ENCODE data around the gene PTPRN2. TPM values are rescaled to one million over a fixed set of nuclear protein-coding genes. Genes with fewer than 3 reads are reported as not detected.
"Not testable (repeated sequence)": the region's sequence is repeated elsewhere in the genome, so short reads cannot be mapped to it uniquely, and the experiment has no call there.

PTPRN2 gene
- 1 to 10 TPM; 7.4 to 9.6 (median 8.8) TPM for polyA plus RNA-seq (ENCODE audit: insufficient read length in 4 of 4)

DNA sequence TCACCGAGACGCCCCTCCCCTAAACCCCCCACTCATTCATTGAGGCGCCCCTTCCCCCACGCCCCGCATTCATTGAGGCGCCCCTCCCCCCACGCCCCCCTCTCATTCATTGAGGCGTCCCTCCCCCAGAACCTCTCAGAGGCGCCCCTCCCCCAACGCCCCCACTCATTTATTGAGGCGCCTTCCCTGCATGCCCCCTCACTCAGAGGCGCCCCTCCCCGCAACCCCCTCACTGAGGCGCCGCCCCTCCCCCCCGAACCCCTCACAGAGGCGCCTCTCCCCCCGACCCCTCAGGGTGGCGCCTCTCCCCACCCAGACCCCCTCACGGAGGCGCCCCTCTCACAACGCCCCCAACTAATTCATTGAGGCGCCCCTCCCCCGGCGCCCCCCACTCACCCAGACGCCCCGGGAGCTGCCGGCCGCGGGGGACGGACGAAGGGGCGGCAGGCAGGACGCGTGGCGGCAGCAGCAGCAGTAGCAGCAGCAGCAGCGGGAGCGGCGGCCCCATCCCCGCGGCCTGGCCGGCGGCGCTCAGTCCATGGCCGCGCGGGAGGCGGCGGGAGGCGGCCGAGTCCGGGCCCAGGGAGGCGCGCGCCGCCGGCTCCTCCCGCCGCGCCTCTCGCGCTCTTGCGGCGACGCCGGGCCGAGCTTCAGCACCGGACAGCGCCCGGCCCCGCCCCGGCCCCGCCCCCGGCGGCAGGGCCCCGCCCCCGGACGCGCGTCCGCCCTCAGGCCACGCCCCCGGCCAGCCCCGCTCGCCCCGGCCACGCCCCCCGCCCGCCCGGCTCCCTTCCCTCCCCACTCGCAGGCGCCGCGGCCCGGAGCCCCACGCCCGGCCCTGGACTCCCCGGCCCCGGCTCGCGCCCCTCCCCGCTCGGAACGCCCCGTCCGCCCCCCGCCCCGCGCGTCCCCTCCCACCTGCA is at the start of gene PTPRN2:
Gene PTPRN2, minus strand, starts transcription at position 662 of the 923 bp plus-strand sequence.
- DNase-seq (ENCODE audit: low read depth in 4 of 4, low spot score in 3 of 4) = peak; percentile 21 to 41 (median 33)

DNA sequence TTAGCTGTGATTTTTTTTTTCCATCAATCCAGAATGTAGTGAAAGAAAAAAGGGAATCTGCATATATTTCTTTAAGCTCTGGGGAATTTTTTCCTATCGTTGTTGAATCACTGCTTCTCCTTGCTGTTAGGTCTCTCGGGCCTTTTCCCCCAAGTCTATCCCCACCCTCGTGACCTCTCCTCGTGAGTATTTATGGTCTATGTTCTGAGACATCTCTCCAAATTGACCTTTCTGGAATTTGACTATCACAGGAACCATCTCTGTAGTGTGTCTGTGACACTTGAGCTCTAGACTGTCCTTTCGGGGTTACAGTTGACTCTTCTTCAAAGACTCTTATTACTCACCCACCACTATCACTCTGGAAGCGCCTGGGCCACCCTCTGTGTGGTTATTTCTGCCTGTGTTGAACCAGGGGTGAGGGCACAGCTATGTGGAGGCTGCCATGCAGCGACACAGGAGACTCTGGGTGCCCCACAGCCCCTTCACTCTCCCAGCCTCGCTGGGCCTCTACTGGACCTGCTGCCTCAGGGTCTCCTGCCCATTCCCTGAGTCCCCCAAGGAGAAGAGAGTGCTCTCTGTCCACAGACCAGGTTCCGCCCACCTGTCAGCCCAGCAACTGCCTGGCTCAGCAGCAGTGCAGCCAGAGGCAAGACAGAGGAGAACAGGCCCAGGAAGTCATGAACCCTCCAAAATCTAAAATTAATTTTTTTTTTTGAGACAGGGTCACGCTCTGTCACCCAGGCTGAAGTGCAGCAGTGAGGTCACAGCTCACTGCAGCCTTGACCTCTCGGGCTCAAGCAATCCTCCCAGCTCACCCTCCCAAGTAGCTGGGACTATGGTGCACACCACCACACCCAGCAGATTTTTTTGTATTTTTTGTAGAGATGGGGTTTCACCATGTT is 45.7 kb upstream of the PTPRN2 start:
- DNase-seq (ENCODE audit: low read depth in 4 of 4, low spot score in 3 of 4) = no peak

DNA sequence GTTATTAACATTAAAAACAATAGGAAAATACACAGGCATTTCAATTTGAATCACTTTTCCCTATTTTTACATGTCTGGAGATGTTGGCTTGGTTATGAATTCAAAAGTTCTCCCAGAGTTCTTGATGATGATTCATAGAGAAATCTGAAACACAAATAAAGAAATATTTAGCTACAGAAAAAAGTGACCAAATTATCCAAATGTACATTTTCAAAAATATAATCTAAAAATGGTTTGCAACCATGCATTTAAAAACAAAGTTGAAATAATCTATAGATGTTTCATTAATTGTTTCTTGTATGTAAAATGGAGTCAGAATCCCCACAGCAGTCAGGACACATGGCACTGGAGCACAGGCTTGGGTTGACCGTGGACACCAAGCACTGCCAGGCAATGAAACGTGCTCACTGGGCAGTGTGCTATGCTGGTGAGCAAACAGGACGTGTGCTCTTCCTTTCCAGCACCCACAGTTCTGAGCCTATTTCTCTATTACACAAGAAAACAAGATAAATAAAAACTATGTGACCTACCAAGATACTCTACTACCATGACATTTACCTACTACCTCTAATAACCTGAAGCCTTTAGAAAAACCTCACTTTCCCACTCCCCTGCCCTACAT is 44.1 kb upstream of the PTPRN2 start:
- no peak for DNase-seq (ENCODE audit: low read depth in 4 of 4, low spot score in 3 of 4)

DNA sequence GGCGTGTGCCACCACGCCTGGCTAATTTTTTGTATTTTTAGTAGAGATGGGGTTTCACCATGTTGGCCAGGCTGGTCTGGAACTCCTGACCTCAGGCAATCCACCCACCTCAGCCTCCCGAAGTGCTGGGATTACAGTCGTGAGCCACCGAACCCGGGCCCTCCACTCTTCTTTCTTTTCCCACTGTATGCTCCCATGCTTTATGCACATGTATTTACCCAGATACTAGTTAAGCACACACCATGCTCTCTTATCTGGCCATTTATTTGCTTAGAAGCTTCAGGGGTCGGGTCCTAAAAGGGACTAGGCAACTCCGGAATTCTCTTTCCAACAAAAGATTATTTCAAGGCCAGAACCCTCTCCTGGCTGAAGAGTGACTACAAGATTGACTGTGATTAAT is 38.7 kb upstream of the PTPRN2 start:
- not testable (repeated sequence) for DNase-seq (ENCODE audit: low read depth in 4 of 4, low spot score in 3 of 4)

DNA sequence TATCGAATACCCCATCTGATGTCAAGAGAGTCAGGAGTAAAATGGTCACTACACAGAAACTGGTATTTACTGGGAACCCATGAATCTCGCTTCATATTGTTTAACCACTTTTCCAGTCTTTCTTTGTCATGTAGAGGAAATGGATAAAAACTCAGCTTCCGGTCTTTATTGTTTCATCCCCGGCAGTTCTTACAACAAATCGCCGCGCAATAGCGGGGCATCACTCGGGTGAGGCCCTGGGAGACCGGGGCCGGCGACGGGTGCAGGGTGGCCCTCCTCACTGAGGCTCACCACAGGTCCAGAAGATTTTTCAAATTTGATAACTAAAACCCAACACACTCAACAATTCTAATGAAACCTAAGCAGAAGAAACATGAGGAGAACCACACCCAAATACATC is 35.6 kb upstream of the PTPRN2 start:
- DNase-seq (ENCODE audit: low read depth in 4 of 4, low spot score in 3 of 4) = no peak

DNA sequence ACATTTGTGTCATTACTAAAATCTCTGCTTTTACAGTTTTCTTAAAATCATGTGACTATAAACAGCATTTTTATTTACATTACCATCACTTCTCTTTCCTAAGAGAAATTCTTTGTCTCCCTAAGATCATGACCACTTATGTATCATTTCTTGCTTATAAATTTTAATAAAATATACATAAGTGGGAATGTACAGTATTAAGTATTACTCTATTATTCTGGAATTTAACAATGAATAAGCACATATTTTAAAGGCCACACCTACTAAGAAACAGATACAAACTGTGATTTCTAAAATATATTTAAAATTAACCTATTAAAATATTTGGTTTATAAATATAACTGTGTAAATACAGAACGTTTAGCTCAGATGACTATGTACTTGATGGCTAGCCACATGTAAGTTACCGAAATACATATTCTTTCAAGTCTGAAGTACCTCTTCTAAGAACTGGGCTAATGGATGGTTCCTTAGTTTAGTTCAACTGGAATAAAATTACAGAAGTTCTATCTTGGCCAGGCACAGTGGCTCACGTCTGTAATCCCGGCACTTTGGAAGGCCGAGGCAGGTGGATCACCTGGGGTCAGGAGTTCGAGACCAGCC is 33.3 kb upstream of the PTPRN2 start:
- DNase-seq (ENCODE audit: low read depth in 4 of 4, low spot score in 3 of 4) = no peak

DNA sequence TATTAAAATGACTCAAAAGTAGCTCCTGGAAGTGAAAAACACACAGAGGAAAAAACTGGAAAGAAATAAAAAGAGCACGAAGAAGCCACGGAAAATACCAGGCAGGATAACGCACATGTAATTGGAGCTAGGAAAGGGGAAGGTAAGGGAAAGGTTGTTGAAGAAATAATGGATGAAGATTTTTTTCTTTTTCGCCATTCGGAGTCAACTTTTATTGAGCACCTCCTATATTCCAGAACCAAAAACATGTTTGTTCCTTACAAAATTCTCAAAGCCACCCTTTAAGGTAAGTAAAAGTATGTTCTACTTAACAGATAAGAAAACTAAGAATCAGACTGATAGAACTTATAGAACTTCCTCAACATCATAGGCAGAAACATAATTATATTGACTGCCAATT is 32.8 kb upstream of the PTPRN2 start:
- DNase-seq (ENCODE audit: low read depth in 4 of 4, low spot score in 3 of 4) = no peak

DNA sequence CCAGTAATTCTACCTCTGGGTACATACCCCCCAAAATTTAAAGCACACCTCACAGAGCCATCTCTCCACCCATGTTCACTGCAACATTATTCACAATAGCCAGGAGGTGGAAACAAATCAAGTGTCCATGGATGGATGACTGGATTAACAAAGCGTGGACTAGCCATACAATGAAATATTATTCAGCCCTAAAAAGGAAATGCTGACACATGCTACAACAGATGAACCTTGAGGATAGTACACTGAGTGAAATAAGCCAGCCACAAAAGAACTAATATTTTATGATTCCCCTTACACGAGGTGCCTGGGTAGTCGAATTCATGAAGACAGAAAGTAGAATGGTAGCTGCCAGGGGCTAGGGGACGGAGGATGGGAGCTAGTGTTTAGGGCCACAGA is 31.1 kb upstream of the PTPRN2 start:
- no peak for DNase-seq (ENCODE audit: low read depth in 4 of 4, low spot score in 3 of 4)

DNA sequence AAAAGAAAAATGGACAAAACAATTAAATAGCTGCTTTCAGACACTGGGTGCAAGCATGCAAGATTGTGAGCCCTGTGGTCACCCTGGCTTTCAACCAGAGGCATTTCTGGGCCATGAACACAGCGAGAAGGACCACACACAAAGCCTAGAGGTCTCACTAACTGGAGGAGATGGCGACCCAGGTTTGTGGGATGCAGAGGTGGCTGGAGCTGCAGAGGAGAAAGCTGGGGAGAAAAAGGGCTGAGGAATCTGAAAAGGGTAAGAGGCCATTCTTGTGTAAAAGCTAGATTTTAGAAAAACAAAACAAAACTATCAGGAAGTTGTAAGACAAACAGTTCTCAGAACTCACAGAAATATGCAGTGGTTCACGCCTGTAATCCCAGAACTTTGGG is 30.1 kb upstream of the PTPRN2 start:
- DNase-seq (ENCODE audit: low read depth in 4 of 4, low spot score in 3 of 4) = peak in 1 of 4 donors; percentile 3

DNA sequence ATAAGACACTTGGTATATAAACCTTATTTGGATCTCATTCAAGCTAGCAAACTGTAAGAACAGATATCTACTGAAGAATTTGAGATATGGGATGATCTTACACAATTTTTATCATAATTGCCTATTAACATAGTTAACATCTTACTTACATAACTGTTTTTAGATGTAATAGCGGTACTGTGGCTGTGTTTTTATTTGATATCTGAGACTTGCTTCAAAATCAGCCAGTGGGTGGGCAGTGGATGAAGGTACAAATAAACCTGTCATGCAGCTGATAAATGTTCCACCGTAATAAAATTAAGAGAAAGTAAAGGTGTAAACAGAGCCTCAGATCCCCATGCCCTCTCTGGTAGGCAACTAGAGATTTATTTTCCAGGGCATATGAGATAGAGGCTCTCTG is 28.4 kb upstream of the PTPRN2 start:
- DNase-seq (ENCODE audit: low read depth in 4 of 4, low spot score in 3 of 4) = peak; percentile 25 to 62 (median 42)

DNA sequence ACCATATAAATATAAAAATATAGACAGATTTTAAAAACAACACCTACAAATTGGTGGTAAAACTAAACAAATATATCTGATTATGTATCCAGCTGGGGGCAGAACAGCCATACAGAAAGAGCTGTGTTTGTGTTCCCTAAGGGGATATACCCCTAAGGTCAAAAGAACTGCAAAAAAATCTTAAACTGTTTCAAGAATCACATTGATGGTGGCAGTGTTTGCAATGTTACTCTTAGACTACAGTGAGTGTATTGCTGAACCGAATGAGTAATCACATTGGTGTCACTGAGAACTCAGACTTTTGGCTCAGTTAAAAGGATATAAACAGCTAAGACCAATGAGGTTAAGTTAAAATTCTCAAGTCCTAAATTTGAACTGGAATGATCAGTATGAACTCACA is 27.1 kb upstream of the PTPRN2 start:
- DNase-seq (ENCODE audit: low read depth in 4 of 4, low spot score in 3 of 4) = no peak

DNA sequence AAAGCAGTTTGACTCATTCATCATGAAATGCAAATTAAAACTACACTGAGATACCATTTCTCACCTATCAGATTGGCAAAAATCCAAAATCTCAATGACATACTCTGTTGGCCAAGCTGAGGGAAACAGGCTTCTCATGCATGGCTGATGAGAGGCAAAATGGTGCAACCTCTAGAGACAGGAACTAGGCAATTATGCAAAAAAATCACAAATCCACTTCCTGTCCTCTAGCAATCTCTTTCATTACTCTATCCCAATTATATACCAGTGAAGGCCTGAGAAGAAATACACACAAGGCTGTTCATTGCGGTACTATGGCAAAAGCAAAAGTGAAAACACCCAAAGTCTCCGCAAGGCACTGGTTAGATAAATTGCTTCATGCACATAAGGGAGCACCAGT is 25.9 kb upstream of the PTPRN2 start:
- no peak for DNase-seq (ENCODE audit: low read depth in 4 of 4, low spot score in 3 of 4)

DNA sequence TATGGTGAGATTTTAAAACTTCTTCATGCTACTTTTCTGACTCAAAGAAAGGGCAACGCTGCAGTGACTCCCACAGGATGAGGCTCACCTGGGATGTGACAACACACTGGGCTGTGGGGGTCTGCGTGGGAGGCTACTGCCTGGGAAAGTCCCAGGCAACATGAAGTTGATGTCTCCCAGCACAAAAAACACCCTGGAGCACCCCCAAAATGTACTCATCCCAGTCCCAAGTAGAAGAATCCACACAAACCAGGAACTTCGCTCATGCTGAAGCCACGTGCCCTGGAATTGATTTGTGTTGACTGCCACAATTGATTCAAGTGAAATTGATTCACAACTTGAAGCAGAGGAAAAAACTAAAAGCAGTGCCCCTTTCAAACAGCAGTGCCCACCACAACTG is 24.9 kb upstream of the PTPRN2 start:
- no peak for DNase-seq (ENCODE audit: low read depth in 4 of 4, low spot score in 3 of 4)

DNA sequence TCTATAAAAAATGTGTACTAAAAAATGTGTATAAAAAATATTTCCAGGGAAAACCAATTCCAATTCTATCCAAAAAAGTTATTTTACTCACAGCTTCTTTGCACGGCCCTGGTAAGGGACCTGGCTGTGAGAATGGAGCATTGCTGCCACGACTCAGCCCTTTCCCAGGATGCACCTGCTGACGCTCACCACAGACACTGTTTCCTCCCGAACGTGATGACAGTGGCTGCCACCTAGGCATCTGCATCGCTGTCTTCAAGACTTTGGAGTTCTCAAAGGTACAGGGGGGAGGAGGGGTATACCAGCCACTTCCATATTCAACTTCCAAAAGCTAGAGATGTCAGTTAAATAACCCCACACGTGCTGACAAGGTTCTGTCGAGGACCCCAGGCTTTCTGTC is 23.9 kb upstream of the PTPRN2 start:
- DNase-seq (ENCODE audit: low read depth in 4 of 4, low spot score in 3 of 4) = no peak

DNA sequence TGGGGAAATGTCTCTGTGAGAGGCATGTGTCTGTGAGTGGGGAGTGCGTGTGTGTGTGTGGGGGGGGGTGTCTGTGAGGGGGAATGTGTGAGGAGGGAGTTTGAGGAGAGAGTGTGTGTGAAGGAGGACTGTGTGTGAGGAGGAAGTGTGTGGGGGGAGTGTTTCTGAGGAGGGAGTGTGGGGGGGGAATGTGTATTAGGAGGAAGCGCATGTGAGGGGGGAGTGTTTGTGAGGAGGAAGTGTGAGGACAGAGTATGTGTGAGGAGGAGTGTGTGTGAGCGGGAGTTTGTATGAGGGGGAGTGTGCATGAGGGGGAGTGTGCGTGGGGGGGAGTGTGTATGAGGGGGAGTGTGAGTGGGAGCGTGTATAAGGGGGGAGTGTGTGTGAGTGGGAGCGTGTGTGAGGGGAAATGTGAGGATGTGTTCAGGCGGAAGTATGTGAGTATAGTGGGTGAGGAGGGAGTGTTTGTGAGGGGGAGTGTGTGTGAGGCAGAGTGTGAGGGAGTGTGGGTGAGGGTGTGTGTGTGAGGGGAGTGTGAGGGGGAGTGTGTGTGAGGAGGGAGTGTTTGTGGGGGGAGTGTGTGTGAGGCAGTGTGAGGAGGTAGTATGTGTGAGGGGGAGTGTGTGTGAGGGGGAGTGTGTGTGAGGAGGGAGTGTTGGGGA is 21.8 kb upstream of the PTPRN2 start:
- no peak for DNase-seq (ENCODE audit: low read depth in 4 of 4, low spot score in 3 of 4)

DNA sequence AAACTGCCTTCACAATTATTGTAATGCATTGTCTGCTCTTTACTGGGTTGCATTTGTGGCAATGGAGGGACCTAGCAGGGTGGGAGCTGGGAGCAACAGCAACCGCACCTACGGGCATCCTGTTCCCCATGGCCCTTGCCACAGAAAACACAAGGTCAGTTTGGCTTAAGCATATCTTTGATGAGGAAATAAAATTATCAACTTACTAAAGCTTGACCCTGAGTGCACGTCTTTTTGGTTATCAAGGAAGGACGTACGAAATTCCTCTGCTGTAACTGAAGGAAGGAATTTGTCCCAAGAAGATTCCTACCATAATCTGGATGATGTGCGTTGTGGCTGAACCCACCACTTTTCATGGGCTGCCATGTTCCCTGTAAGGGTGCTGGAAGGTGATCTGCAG is 19.9 kb upstream of the PTPRN2 start:
- no peak for DNase-seq (ENCODE audit: low read depth in 4 of 4, low spot score in 3 of 4)

DNA sequence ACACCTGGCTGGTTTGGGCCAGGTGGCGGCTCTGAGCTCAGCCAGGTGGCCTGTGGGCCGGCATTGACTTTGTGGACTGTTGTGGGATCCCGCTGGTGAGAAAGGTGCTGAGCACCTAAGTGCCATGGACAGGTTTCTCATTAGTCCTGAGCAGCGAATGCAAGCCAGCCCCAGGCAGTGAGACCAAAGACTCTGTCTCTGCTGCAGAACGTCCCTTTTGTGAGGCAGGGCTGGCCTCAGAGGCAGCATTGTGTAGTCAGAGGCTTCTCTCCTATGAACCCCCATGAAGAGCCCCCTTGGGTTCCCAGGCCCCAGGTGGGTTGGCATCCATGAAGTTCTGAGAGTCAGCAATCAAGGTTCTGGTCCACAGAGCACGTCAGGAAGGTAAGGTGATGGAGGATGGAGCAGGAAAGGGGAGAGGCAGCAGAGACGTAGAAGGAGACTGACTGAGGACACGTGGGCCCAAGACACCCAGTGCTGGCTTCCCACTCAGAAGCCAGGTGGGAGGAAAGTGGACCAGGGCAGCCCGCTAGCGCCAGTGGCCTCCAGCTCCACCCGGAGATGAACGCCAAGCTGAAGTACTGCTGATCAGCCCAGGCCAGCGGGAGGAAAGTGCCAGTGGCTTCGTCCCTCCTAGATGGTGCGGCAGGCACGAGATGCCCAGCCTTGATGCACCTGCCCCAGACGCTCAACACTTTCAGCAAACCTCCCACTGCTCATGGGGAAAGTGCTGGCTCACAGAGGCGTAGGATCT is 19.2 kb upstream of the PTPRN2 start:
- DNase-seq (ENCODE audit: low read depth in 4 of 4, low spot score in 3 of 4) = no peak

DNA sequence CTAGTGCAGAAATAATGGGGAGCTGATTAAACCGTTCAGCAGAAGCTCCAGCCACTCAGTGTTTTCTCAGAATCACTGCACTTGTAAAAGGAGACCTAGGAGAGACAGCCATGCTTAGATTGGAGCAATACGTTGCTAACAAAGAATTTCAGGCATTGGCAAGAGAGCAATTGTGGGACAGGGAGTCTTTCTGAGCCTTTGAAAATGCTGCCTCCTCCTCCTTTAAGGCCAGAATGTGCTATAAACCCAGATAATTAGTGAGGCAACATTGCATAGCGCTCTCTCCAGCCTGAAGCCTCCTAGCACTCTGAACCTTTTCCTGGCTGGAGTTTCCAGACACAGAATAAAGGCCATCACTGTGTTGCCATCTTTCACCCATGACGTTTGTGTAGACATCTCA is 18.5 kb upstream of the PTPRN2 start:
- DNase-seq (ENCODE audit: low read depth in 4 of 4, low spot score in 3 of 4) = no peak

All from right renal pelvis (tissue), 4 donors.